Fibroblast of the aortic adventitia (primary cell): ENCODE results near the gene SORL1. TPM values are rescaled to one million over a fixed set of nuclear protein-coding genes. Genes with fewer than 3 reads are reported as not detected.

Experiments used
- DNase-seq: peaks from one replicate; pipeline ENCODE4 v3.0.0-alpha.2; 2010; ENCODE audit warnings: low read depth
- H3K4me3 ChIP-seq: 2 replicates; pipeline ENCODE4 v1.5.1; 2011; ENCODE audit warnings: low read depth, mild to moderate bottlenecking, control low read depth, low read length, moderate library complexity
- CTCF ChIP-seq: IDR thresholded peaks from 2 replicates; pipeline ENCODE4 v1.5.1; 2011; ENCODE audit warnings: mild to moderate bottlenecking, low read length, control low read depth, inconsistent platforms; ENCODE audit not compliant: insufficient read depth
- total RNA-seq: library from RNA; depleted of rRNA; stranded (reverse); fragments of >200 nt; gene quantifications from 2 replicates; pipeline ENCODE4 v1.2.3, GENCODE V29; 2012; ENCODE audit warnings: low replicate concordance

Gene SORL1
- total RNA-seq, 1 donor, result 1.2 TPM

DNA sequence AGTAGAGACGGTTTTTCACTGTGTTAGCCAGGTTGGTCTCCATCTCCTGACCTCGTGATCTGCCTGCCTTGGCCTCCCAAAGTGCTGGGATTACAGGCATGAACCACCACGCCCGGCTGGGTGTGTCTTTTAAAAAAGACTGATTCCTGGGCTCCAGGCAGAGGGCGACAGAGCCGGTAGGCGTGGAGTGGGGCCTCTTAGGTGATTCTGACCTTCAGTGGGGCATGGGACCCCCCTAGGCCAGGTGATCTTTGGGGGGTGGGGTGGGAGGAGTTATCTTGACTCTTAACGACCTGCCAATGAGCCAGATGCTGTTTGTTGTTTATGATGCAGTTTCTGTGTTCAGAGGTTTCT lies 13.6 kb downstream of the SORL1 start:
- DNase-seq, result no peak
- no peak overlapping the region for H3K4me3 ChIP-seq
- TF ChIP-seq CTCF, result no peak

DNA sequence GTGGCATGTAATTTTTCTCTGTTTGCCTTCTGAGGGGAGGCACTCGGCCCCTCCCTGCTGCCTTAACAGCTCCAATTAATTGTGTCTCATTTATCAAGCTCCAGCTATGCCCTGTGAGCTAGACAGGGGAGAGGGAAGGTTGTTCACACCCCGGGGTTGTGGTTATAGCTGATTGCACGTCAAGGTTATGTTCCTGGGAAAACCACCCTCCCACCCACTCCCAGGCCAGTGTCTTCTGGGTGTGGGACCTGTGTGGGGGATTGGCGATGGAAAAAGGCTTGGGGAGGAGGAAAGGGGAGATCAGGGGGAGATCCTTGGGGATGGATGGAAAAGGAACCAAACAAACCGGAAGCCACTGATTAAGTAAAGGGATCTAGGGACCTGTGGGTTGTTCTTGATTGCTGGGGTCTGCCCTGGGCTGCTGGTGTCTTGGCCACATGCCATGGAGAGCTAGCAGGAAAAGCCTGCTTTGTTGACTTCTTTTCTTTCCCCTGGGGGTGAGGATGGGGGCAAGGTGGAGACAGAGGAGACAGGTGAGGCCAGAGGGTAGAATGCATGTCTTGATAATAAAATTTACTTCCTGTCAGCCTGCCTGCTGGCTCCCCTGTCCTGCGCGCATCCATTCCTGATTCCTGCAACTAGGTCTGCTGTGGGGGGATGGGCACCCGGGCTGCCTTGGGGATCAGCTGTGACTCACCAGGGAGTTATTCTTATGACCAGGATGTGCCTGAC lies 14.1 kb downstream of the SORL1 start:
- no peak for TF ChIP-seq CTCF
- H3K4me3 ChIP-seq, result no peak overlapping the region
- DNase-seq, result peak; percentile 90

DNA sequence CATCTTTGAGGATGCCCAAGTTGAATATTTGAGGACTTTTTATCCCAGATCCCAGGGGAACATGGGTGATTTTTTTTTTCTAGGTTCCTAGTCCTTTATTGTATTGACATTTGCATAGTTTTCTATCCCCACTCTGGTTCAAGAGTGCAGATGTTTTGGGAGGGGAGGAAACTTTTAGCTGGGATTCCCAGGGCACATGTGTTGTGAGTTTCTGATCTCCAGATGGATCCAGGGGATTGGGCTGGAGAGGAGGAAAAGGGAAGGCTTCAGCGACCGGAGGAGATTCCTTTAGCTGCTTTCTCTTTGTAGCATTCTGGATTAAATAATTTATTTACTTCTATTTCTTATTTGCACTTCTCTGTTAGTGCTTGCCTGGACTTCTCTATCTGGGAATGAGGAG lies 15.4 kb downstream of the SORL1 start:
- no peak for DNase-seq
- TF ChIP-seq CTCF, result no peak
- no peak overlapping the region for H3K4me3 ChIP-seq

GRCh38 chr11:121467965-121468364 lies 15.9 kb downstream of the SORL1 start:
- H3K4me3 ChIP-seq, result no peak overlapping the region
- TF ChIP-seq CTCF, result no peak
- DNase-seq, result no peak

GRCh38 chr11:121469910-121470309 lies 17.8 kb downstream of the SORL1 start:
- no peak for TF ChIP-seq CTCF
- no peak for DNase-seq
- H3K4me3 ChIP-seq, result no peak overlapping the region

- H3K4me3 ChIP-seq, result no peak overlapping the region
- DNase-seq, result no peak
- no peak for TF ChIP-seq CTCF
These were observed 19.1 kb downstream of the SORL1 start for GRCh38 chr11:121471167-121471566.

- no peak for TF ChIP-seq CTCF
- no peak for DNase-seq
- no peak overlapping the region for H3K4me3 ChIP-seq
These were observed 20.2 kb downstream of the SORL1 start for GRCh38 chr11:121472312-121472711.
